CD4-positive, alpha-beta memory T cell (primary cell): Measurements from ENCODE around the gene IL10. TPM values are rescaled to one million over a fixed set of nuclear protein-coding genes. Genes with fewer than 3 reads are reported as not detected.

ENCODE experiments used
- CTCF ChIA-PET: fragments of 350-600 bp; sonication (Branson Sonifier 250); formaldehyde crosslinking; loops from one replicate; lab custom pipeline; 2021; ENCODE audit warnings: inconsistent platforms; ENCODE audit not compliant: partially characterized antibody; lab: Charles Lee
- POLR2A ChIA-PET: fragments of 350-600 bp; sonication (Branson Sonifier 250); formaldehyde crosslinking; loops from one replicate; lab custom pipeline; 2021; ENCODE audit not compliant: partially characterized antibody; lab: Charles Lee
- DNase-seq, 5 donors: peaks; one replicate each; pipeline versions ENCODE4 v3.0.0 to v3.0.0-alpha.2; 2020 to 2022; ENCODE audit warnings: mixed read lengths in 1 of 5
- H3K27ac ChIP-seq: one replicate; pipeline ENCODE4 v1.7.0; 2013; ENCODE audit warnings: low read depth, low read length
- H3K27me3 ChIP-seq: 2 replicates; pipeline ENCODE4 v1.7.0; 2013; ENCODE audit warnings: mild to moderate bottlenecking, low read length, moderate library complexity; ENCODE audit not compliant: insufficient read depth
- H3K36me3 ChIP-seq: 2 replicates; pipeline ENCODE4 v1.7.0; 2013; ENCODE audit warnings: mild to moderate bottlenecking, low read length, moderate library complexity; ENCODE audit not compliant: insufficient read depth
- H3K4me1 ChIP-seq: 2 replicates; pipeline ENCODE4 v1.7.0; 2013; ENCODE audit warnings: mild to moderate bottlenecking, low read length, moderate library complexity; ENCODE audit not compliant: insufficient read depth
- H3K4me3 ChIP-seq, 2 donors: one replicate each; pipeline ENCODE4 v1.7.0; 2013; ENCODE audit warnings: low read length in 2 of 2, mild to moderate bottlenecking in 1 of 2
- H3K9me3 ChIP-seq, 2 donors: one replicate each; pipeline ENCODE4 v1.7.0; 2013; ENCODE audit warnings: low read length in 2 of 2, control low read depth in 1 of 2; ENCODE audit not compliant: control insufficient read depth in 1 of 2
- H3K27ac Mint-ChIP-seq, 7 donors: one replicate each; pipeline ENCODE4 v1.8.0; 2020 to 2021; ENCODE audit warnings: mixed read lengths in 7 of 7, mild to moderate bottlenecking in 6 of 7, inconsistent platforms in 3 of 7, moderate library complexity in 3 of 7
- H3K27me3 Mint-ChIP-seq, 2 donors: one replicate each; pipeline ENCODE4 v1.8.0; 2020 to 2021; ENCODE audit warnings: mixed read lengths in 2 of 2
- H3K36me3 Mint-ChIP-seq, 2 donors: one replicate each; pipeline ENCODE4 v1.8.0; 2020 to 2021; ENCODE audit warnings: mixed read lengths in 2 of 2, inconsistent platforms in 1 of 2, mild to moderate bottlenecking in 1 of 2
- H3K4me1 Mint-ChIP-seq, 4 donors: one replicate each; pipeline ENCODE4 v1.8.0; 2020 to 2021; ENCODE audit warnings: mixed read lengths in 4 of 4, mild to moderate bottlenecking in 1 of 4
- H3K4me3 Mint-ChIP-seq, 8 donors: one replicate each; pipeline ENCODE4 v1.8.0; 2020 to 2021; ENCODE audit warnings: mixed read lengths in 8 of 8, mild to moderate bottlenecking in 7 of 8, moderate library complexity in 6 of 8, inconsistent platforms in 3 of 8
- H3K9me3 Mint-ChIP-seq, 8 donors: one replicate each; pipeline ENCODE4 v1.8.0; 2020 to 2021; ENCODE audit warnings: mixed read lengths in 8 of 8, mild to moderate bottlenecking in 5 of 8, inconsistent platforms in 3 of 8, moderate library complexity in 1 of 8
- intact Hi-C: fragments of 100-400 bp; cut with micrococcal nuclease; formaldehyde crosslinking; loops from one replicate; pipeline ENCODE4 v1.15.1; 2023
- polyA plus RNA-seq, 2 donors: library from polyadenylated mRNA; unstranded; fragments of 300-500 nt; fragmentation: Illumina TruSeq; gene quantifications; one replicate each; pipeline ENCODE4 v1.2.3, GENCODE V29; 2021
- total RNA-seq, 2 experiments: library from RNA; stranded (reverse); gene quantifications; one replicate each; pipeline ENCODE4 v1.2.3, GENCODE V29; 2021

Gene IL10
- total and polyA plus RNA-seq, 4 experiments from 2014 or later, result 0.11 to 0.34 (median 0.30) TPM

DNA sequence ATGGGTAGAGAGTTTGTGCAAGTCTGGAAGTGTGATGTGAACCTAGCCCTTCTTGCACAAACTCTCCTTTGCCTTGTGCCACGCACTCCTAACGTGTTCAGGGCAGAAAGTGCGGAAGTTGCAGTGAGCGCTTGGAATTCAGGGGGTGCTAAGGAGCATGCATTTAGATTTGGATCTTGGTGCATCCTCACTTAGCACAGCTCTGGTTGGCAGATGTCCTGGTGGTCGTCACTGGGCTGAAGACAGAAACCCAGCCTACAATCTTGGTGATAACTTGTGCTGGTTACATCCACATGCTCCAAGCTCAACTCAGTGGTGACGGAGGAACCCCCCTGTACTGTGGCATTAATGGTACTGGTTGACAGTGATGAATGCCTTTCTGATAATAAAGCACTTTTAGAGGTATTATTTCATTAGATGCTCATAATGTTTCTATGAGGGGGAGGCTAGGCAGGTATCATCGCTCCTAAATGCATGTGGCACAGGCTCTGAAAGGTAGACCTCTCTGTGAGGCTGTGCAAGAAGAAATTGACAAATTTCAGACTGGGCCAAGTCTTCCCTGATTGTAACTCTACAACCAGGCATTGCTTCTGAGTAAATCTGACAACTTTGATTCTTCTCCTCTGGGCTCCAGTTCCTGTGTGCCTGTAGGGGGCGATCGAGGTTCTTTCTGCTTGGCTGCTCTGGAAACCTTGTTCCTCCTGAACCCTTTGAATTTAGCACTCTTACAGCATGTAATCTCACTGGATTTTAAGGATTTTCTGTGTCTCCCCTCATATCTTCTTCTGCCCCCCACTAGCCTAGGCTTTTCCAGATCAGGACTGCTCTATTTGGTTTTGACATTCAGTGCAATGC is 47.0 kb downstream of the IL10 start:
- Histone ChIP-seq H3K27me3 (no peaks in the 10 kb centered on the region), H3K4me1 (peaks cover 32% of the 10 kb centered on the region), H3K4me3 (no peak overlapping the region), H3K36me3 (peaks cover 18% of the 10 kb centered on the region), H3K27ac (no peak overlapping the region), H3K9me3 (no peaks in the 10 kb centered on the region)
- ChIA-PET POLR2A (interaction anchor here (1.6 to 2.9 kb wide), 4 partner anchors 10 to 187 kb away, joined by 3 to 12 read pairs (median 8); no protein-coding TSS in a partner anchor), CTCF (interaction anchor here (0.9 to 5.3 kb wide), 45 partner anchors 10 to 261 kb away, joined by 3 to 95 read pairs (median 6); partner anchors contain the start of genes DYRK3 and FCMR)
- peaks cover 13 to 20% of the 10 kb centered on the region in 2 donors for H3K36me3 Mint-ChIP-seq
- peak in 4 of 5 donors; percentile 47 to 60 (median 56) for DNase-seq
- no peaks in the 10 kb centered on the region for H3K27me3 Mint-ChIP-seq
- H3K4me1 Mint-ChIP-seq, result peaks cover 33 to 61% (median 46%) of the 10 kb centered on the region in 4 donors
- H3K4me3 Mint-ChIP-seq, result peak overlapping the region in 2 of 8 donors; percentile 43 to 57
- H3K27ac Mint-ChIP-seq, result peak overlapping the region in 6 of 7 donors; percentile 60 to 90 (median 76)
- intact Hi-C loops, result loop anchor here (5.0 kb wide), 1 partner anchor 352 kb away; no protein-coding TSS in a partner anchor
- no peaks in the 10 kb centered on the region for H3K9me3 Mint-ChIP-seq

DNA sequence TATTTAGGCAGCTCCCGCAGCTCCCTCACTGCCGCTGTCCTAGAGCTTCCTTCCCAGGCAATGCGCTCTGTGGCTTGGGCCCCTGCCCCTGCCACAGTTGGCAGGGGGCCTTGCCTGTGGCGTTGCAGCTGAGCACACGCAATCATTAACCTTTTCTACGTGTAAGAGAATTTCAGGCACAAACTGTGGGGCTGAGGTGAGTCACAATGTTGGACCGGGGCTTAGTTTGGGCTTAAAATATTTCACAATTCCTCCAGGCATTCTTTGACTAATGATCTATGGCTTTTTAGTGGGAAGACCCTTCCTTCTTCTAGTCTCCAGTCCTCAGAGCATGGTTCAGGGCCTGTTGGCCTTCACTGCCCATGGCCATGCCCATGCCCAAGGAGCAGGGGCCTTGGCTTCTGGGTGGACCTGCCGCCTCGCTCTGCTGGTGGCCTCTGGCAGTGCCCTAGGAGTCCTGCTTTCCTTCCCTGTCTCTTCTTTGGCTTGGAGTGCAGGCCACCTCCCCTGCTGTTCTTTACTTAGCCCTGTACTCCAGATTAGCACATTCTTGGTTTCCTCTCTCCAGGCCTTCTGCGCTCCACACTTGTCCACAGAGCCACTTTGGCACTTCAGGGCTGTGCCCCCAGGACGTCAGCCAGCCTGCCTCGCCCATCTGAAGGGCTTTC is 48.4 kb downstream of the IL10 start:
- peaks cover 44% of the 10 kb centered on the region for H3K4me1 ChIP-seq
- Mint-ChIP-seq H3K4me3 (peak overlapping the region in 1 of 8 donors; percentile 64), H3K9me3 (no peaks in the 10 kb centered on the region), H3K27me3 (no peaks in the 10 kb centered on the region), H3K36me3 (peaks cover 0 to 8% of the 10 kb centered on the region in 2 donors), H3K4me1 (peaks cover 39 to 72% (median 56%) of the 10 kb centered on the region in 4 donors), H3K27ac (peak overlapping the region in 6 of 7 donors; percentile 7 to 83 (median 50))
- H3K36me3 ChIP-seq, result peaks cover 4% of the 10 kb centered on the region
- H3K27me3 ChIP-seq, result no peaks in the 10 kb centered on the region
- DNase-seq, result no peak
- intact Hi-C loops, result no loop called here
- ChIA-PET POLR2A (no interaction called here), CTCF (interaction anchor here (0.9 to 5.3 kb wide), 20 partner anchors 10 to 258 kb away, joined by 3 to 95 read pairs (median 6); partner anchors contain the start of gene DYRK3)
- no peak overlapping the region for H3K27ac ChIP-seq
- no peak overlapping the region for H3K4me3 ChIP-seq
- H3K9me3 ChIP-seq, result no peaks in the 10 kb centered on the region

DNA sequence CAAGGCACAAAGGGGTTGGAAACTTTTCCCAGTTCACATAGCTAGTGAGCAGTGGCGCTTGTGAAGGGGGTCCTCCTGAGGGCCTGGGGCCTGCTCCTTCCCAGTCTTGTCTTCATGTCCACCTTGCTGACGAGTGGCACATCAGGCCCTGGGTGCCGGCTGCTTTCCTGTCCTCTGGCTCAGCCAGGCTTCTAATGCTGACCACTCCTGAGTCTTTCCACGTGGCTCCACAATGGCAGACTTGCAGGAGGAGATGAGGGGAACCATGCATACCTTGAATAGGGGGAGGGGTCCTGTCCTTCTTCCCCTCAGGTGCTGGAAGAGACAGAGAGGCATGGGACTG is 48.9 kb downstream of the IL10 start:
- no peak overlapping the region for H3K4me3 ChIP-seq
- Mint-ChIP-seq H3K4me1 (peaks cover 44 to 77% (median 59%) of the 10 kb centered on the region in 4 donors), H3K4me3 (no peak overlapping the region), H3K27me3 (no peaks in the 10 kb centered on the region), H3K36me3 (peaks cover 0 to 6% of the 10 kb centered on the region in 2 donors), H3K27ac (peak overlapping the region in 1 of 7 donors; percentile 33), H3K9me3 (no peaks in the 10 kb centered on the region)
- ChIA-PET POLR2A (no interaction called here), CTCF (interaction anchor here (0.7 to 5.3 kb wide), 10 partner anchors 9 to 281 kb away, joined by 3 to 92 read pairs (median 4); no protein-coding TSS in a partner anchor)
- no peaks in the 10 kb centered on the region for H3K36me3 ChIP-seq
- H3K9me3 ChIP-seq, result no peaks in the 10 kb centered on the region
- no peaks in the 10 kb centered on the region for H3K27me3 ChIP-seq
- no peak for DNase-seq
- intact Hi-C loops, result no loop called here
- peaks cover 49% of the 10 kb centered on the region for H3K4me1 ChIP-seq
- H3K27ac ChIP-seq, result no peak overlapping the region

DNA sequence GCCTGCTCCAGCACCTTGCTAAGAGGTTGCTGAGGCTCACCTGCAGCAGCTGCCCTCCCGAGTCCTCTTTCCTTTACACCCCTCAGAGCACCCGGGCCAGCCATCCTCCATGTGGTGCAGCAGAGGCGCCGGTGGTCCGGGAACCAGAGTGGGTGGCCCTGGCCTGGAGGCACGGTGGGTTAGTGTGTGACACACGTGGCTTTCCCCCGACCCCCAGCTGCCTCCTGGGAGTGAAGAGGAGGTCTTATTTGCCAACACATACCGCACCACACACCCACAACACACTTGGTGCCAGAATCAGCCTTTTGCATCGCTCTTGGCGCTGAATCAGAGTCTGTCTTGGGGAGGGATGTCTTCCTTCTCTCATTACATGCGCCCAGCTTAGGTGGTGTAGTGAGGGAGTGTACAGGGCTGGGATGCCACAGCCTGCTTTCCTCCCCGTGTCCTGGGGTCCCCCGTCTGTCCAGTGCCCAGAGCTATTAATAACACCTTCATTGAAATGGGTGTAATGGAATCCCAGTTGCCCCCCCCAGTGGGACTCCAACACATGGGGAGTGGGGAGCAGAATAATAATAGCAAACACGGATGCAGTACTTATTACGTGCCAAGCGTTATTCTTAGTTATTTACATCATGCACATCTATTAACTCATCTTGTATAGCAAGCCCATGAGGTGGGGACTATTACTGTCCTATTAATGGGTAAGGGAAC is 49.4 kb downstream of the IL10 start:
- no peak overlapping the region for H3K27ac ChIP-seq
- intact Hi-C loops, result no loop called here
- POLR2A ChIA-PET, result no interaction called here
- Mint-ChIP-seq H3K4me1 (peaks cover 42 to 76% (median 61%) of the 10 kb centered on the region in 4 donors), H3K9me3 (no peaks in the 10 kb centered on the region), H3K36me3 (peaks cover 0 to 4% of the 10 kb centered on the region in 2 donors), H3K27me3 (no peaks in the 10 kb centered on the region), H3K27ac (peak overlapping the region in 3 of 7 donors; percentile 23 to 68 (median 33)), H3K4me3 (no peak overlapping the region)
- H3K27me3 ChIP-seq, result no peaks in the 10 kb centered on the region
- DNase-seq, result no peak
- H3K4me1 ChIP-seq, result peaks cover 54% of the 10 kb centered on the region
- H3K36me3 ChIP-seq, result no peaks in the 10 kb centered on the region
- no peaks in the 10 kb centered on the region for H3K9me3 ChIP-seq
- CTCF ChIA-PET, result interaction anchor here (0.7 to 5.3 kb wide), 12 partner anchors 9 to 282 kb away, joined by 3 to 92 read pairs (median 3); no protein-coding TSS in a partner anchor
- H3K4me3 ChIP-seq, result no peak overlapping the region

DNA sequence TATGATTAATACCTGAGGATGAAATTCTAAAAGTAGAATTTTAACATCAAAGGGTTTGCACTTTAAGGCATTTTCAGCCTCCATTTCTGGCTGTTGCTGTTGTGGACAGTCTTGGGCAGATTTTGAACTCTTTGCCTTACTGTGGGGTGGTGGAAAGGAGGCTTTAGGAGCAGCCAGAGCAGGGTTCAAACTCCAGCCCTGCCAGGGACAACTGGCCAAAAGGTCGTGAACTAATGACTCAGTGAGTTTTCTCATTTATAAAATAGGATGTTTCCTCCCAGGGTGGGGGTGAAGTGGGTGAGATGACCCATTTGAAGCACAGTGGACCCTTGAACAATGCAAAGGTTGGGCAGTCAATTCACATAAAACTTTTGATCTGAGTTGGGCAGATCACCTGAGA is 50.8 kb downstream of the IL10 start:
- no peaks in the 10 kb centered on the region for H3K27me3 ChIP-seq
- DNase-seq, result no peak
- Mint-ChIP-seq H3K27ac (peak overlapping the region in 2 of 7 donors; percentile 6 to 29), H3K4me1 (peaks cover 50 to 82% (median 67%) of the 10 kb centered on the region in 4 donors), H3K9me3 (peaks cover 0 to 1% (median 0%) of the 10 kb centered on the region in 8 donors), H3K27me3 (no peaks in the 10 kb centered on the region), H3K4me3 (no peak overlapping the region), H3K36me3 (peaks cover 0 to 4% of the 10 kb centered on the region in 2 donors)
- no peaks in the 10 kb centered on the region for H3K9me3 ChIP-seq
- no peaks in the 10 kb centered on the region for H3K36me3 ChIP-seq
- ChIA-PET POLR2A (no interaction called here), CTCF (interaction anchor here (0.7 to 2.4 kb wide), 4 partner anchors 13 to 284 kb away, joined by 3 to 6 read pairs (median 4); no protein-coding TSS in a partner anchor)
- no peak overlapping the region for H3K27ac ChIP-seq
- intact Hi-C loops, result no loop called here
- no peak overlapping the region for H3K4me3 ChIP-seq
- H3K4me1 ChIP-seq, result peaks cover 64% of the 10 kb centered on the region

DNA sequence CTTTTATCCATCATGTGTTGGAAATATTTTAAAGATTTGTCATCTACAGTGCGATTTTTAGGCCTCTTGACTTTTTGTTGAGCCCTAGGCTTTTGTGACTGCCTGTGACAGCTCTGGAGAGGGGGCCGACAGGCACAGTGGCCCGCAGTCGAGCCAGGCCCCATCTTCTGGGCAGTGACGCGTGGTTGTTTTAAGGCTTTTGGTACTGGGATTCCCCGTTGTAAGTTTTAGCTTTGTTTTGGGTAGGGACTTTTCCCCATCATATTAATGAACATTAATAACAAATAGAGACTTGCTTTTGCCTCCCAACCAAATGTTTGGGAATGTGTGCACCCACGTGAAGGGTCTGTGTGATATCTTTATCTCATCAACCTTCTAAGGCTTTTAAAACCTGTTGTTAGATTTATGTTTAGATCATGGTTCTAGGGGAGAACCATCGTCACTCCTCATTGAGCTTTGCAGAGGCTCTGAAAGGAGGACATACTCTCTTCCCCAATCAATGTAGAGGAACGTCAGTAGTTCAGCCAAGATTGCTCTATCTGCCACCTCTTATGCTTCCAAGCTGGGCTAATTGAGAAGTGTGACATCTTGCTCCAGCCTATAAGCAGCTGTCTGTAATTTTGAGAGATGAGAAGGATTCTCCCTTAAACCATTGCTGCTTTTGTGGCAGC is 53.0 kb downstream of the IL10 start:
- Mint-ChIP-seq H3K9me3 (peaks cover 0 to 4% (median 0%) of the 10 kb centered on the region in 8 donors), H3K36me3 (no peaks in the 10 kb centered on the region), H3K27ac (peak overlapping the region in 5 of 7 donors; percentile 37 to 76 (median 62)), H3K4me3 (peak overlapping the region in 1 of 8 donors; percentile 4), H3K27me3 (no peaks in the 10 kb centered on the region), H3K4me1 (peaks cover 56 to 82% (median 71%) of the 10 kb centered on the region in 4 donors)
- no peaks in the 10 kb centered on the region for H3K27me3 ChIP-seq
- H3K36me3 ChIP-seq, result no peaks in the 10 kb centered on the region
- POLR2A ChIA-PET, result interaction anchor here (1.0 to 1.1 kb wide), 2 partner anchors 13 to 199 kb away, joined by 3 to 4 read pairs; no protein-coding TSS in a partner anchor
- CTCF ChIA-PET, result interaction anchor here (0.9 to 2.4 kb wide), 9 partner anchors 8 to 330 kb away, joined by 3 to 10 read pairs (median 4); no protein-coding TSS in a partner anchor
- H3K9me3 ChIP-seq, result no peaks in the 10 kb centered on the region
- no peak for DNase-seq
- intact Hi-C loops, result loop anchor here (5.0 kb wide), 1 partner anchor 37 kb away; the partner anchor contains the start of gene MAPKAPK2
- H3K4me3 ChIP-seq, result no peak overlapping the region
- H3K27ac ChIP-seq, result no peak overlapping the region
- peaks cover 64% of the 10 kb centered on the region for H3K4me1 ChIP-seq
